HG03354 (cell line): ENCODE results near the gene PWWP2B.
A peak's percentile ranks its signal among the peaks of the same experiment; 100 is the strongest.
"Not testable (repeated sequence)": the region's sequence is repeated elsewhere in the genome, so short reads cannot be mapped to it uniquely, and the experiment has no call there.

Experiments
- ATAC-seq: cut with Tn5 transposase; IDR thresholded peaks from one replicate; pipeline ENCODE4 v1.9.1; 2021; ENCODE audit warnings: mild to moderate bottlenecking; ENCODE audit not compliant: unreplicated experiment, poor library complexity, severe bottlenecking

PWWP2B gene

DNA sequence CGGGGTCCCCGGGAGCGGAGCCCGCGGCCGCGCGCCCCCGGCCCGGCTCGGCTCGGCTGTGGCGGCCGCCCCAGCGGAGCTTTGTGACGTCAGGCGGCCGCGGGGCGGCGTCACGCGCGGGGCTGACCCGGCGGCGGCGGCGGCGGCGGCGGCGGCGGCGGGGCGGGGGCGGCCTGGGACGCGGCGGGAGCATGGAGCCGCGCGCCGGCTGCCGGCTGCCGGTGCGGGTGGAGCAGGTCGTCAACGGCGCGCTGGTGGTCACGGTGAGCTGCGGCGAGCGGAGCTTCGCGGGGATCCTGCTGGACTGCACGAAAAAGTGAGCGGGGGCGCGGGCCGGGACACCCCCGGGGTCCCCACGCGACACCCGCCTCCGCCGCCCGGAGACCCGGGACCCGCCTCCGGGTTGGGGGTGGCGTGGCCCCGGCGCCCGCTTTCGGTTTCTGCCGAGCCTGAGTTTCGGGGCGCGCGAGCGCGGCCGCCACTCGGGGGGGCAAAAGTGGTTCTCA, at the start of gene PWWP2B:
TSS of gene PWWP2B (plus strand) at position 165 of the 506 bp plus-strand sequence. CDS start at position 192, 27 bp downstream.
- peak; percentile 49 for ATAC-seq

DNA sequence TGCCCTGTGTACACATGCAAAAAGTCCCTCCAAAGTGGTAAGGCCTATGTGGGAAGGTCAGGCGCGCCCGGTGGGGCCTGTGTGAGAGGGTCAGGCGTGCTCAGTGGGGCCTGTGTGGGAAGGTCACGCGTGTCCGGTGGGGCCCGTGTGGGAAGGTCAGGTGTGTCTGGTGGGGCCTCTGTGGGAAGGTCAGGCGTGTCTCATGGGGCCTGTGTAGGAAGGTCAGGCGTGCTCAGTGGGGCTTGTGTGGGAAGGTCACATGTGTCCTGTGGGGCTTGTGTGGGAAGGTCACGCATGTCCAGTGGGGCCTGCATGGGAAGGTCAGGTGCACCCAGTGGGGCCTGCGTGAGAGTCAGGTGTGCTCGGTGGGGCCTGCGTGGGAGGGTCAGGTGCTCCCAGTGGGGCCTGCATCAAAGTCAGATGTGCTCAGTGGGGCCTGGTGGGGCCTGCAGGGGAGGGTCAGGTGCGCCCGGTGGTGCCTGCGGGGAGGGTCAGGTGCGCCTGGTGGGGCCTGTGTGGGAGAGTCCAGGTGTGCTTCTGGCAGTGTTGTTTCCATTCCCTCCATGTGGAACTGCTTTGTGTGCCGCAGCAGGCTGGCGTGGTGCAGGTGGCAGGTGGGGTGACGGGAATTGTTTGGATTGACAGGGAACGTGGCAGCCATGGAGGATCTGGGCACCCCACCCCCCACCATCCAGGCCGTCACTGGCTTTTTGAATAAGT, 49.6 kb upstream of the PWWP2B start:
- no peak for ATAC-seq

DNA sequence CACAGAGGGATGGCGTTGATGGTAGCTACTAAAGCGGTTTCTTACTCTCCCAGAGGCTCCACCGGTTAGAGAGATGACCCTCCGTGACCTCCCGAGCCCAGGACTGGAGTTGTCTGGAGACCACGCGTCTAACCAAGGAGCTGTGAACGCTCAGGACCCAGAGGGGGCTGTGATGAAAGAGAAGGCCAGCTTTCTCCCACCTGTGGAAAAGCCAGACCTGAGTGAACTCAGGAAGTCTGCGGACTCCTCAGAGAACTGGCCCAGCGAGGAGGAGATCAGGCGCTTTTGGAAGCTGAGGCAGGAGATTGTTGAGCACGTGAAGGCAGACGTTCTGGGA, 49.1 kb upstream of the PWWP2B start:
- ATAC-seq, result no peak

DNA sequence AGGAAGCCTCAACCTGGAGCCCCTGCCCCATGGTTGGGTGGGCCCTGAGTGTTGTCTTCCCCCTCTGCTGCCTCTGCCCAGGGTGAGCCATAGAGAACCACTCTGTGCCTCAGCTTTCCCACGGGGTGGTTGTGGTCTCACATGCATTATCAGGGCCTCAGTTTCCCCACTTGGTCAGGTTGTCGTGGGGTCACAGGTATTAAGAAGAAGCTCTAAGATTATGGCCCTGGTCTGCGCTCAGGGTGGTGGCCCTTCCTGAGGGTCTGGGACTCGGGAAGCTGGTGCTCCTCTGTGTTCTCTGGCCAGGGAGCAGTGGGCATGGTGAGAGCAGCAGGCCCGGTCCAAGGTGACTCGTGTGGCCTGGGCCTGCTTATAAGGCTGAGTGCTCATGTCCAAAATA, 47.2 kb upstream of the PWWP2B start:
- no peak for ATAC-seq

DNA sequence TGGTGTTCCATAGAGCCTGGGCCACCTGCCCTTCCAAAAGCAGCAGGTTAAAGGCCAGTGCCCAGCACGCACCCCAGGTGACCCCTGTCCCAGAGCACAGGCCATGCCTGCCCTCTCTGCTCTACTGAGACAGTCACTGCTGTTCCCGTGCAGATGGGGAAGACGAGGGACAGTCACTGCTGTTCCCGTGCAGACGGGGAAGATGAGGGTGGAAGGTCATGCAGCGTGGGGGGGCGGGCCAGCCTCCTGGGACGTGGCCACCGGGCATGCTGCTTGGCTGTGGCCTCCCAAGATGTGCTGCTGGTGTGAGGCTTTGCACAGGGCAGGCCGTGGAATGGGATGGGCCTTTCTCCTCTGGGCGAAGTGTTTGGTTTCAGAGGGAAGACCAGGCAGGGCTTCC, 46.6 kb upstream of the PWWP2B start:
- no peak for ATAC-seq

DNA sequence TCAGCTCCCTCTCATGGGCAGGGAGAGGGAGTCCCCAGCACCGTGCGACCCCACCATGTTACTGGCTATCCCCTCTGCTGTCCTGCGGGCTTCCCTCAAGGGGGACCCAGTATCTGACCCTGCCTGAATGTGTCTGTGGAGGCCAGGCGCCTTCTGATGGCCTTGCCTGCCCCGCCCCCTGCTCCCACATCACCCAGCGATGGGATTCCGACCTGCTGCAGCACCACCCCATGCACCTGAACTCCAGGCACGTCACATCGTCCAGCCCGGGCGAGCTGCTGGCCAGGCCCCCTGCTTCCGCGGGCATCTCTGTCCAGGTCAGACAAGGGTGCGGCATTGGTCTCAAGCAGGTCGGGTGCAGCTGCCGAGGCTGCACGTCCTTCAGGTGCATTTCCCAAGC, 46.1 kb upstream of the PWWP2B start:
- ATAC-seq, result no peak

DNA sequence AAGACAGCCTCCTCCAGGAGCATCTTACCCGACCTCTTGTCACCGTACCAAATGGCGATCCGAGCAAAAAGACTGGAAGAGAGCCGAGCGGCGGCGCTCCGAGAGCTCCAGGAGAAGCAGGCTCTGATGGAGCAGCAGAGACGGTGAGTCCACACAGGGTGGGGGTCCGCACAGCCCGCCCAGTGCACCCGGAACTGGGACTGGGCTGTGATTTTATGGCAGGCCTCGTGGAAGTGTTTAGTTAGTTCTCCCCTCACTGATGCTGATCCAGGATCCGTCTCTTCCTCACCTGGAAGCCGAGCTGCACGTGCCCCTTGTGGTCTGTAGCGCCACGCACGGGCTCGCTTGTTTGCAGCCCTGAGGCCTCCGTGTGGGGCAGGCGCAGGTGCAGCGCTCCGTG, 45.4 kb upstream of the PWWP2B start:
- no peak for ATAC-seq

DNA sequence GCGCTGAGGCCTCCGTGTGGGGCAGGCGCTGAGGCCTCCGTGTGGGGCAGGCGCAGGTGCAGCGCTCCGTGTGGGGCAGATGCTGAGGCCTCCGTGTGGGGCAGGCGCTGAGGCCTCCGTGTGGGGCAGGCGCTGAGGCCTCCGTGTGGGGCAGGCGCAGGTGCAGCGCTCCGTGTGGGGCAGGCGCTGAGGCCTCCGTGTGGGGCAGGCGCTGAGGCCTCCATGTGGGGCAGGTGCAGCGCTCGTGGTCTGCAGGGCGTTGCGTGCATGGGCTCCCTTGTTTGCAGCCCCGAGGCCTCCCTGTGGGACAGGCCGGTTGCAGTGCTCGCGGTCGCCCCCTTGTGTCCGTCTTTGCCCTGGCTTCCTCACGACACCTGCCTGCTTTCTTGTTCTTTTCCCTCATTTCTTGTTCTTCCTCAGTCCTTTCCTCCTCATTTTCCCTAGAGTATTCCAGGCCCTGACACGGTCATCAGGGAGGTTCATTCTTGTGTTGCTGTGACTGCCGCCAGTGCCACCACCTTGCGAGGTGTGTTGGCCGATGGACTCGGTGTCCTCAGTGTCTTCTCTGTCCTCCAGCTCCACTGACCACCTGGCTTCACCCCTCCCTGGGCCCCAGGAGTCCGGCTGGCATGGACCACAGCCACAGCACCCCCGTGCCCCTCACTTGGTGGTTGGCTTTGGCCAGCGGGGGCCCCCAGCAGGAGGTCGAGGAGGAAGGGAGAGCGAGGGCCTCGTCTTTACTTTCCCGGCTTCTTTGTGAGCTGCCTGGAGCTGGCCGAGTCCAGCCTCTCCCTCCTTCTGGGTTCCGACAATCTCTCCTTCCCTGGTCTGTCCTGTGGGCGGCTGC, 44.3 kb upstream of the PWWP2B start:
- not testable (repeated sequence) for ATAC-seq

DNA sequence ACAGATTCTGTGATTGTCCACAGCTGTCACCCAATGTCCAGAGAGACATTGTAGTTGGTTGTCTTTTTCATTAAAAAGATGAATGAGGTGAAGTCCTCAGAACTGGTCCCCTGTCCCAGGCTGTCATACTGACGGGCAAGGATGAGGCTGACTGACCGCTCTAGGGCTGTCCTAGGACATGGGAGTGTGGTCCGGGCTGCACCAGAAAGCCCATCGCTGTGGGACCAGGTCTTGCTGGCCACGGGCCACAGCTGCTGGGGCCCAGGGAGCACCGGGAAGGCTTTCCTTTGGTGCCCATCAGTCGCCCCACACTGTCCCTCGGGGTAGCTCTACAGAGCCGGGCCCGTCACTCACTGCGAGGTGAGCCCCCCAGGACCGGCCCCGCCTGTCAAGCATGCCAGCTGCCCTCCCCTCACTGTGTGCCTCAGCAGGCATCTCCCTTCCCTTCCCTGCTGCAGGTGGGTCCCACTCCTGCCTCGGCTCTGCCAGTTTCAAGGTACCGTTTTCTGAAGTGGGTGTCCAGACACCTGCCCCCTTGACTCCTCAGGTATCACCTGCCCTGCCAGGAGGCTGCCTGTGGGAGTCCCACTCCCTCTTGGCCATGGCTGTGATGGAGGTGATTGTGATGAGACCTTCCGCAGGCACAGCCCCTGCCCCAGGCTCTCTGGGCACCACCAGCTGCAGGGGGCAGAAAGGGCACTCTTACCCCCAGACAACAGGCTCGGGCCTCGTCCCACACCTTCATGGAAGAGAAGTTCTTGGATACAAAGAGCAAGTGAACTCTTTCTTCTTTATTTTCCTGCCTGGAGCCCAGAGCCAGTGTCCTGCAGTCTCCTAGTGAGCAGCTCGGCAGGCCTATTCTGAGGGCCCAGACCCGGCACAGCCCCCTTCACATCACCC, 43.3 kb upstream of the PWWP2B start:
- no peak for ATAC-seq

DNA sequence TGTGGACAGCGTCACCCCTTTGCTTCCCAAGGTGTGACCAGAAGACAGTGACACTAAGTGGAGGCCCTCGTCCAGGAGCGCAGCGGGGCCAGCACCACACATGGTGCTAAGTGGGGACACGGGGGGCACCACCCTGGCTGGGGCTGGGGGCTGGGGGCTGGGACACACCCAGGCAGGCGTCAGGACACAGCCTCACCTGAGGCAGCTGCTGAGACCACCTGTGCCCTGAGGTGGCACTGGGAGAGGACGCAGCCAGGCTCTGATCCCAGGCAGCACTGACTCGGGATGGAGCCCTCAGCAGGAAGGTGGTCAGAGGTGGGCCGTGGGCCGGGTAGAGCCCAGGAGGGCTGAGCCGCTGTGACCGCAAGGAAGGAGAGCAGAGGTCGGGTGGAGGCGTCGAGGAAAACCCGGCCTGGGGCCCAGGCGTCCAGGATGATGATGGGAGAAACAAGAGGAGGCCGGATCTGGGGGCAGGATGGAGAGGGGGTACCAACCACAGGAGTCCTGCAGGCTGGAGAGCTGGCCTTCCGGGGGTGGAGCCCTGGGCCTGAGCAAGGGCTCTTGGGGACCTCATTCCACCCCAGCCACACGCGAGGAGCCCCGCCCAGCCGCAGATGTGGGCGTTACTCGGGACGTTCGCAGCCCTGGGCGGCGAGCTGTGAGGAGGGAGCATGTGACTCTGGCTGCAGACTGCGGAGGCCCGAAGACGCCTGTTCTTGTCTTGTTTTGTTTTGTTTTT, 42.5 kb upstream of the PWWP2B start:
- no peak for ATAC-seq

DNA sequence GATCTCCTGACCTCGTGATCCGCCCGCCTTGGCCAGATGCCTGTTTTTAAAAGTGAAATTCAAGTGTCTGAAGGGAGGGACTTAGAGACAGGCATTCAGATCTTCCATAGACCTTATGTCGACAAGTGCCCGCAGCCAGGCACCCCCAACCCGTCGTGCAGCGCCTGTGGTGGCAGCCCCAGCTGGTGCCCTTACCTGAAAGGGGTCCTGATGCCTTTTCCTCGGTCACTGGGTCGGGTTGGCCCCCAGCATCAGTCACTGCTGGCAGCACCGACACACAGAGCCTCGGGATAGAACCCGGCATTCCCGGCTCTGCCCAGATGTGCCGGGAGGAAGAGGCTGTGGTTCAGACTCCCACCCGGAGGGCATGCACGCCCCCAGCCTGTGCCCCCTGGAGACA, 41.7 kb upstream of the PWWP2B start:
- no peak for ATAC-seq

DNA sequence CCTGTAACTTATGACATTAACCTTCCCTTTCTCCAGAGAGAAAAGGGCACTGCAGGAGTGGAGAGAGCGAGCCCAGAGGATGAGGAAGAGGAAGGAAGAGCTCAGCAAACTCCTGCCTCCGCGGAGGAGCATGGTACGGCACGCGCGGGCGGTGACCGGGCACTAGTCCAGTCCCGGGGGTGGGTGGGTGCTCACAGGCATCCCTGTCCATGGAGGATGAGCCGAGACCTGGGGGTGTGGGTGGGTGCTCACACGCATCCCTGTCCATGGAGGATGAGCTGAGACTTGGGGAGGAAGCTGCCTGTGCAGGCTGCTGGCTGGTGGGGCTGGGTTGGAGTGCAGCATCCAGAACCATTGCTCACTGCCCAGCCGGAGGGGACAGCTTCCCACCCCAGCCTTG, 41.2 kb upstream of the PWWP2B start:
- no peak for ATAC-seq

DNA sequence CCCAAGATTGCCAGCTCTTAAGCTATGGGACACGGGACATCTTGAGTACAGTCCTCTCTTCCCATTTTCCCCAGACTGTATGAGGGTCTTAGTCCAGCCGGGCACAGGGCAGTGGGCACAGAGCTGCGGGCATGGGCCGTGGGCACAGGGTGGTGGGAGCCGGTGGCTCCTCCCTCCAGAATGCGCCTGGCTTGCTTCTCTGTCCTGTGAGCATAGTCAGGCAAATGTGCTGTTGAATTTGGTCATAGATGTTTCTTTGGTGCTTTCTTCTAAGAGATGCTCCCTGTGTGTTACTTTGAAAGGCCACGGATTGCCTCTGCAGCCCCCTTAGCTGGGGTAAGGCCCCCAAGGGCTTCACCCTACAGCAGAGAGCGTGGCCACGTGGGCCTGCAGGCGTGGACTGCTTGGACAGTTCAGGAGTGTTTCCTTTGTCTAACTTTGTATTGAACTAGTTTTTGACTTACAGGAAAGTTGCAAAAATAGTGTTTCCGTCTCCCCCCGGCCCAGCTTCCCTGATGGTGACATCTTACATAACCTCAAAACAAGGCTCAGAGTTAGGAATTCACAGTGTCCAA, 40.3 kb upstream of the PWWP2B start:
- no peak for ATAC-seq

DNA sequence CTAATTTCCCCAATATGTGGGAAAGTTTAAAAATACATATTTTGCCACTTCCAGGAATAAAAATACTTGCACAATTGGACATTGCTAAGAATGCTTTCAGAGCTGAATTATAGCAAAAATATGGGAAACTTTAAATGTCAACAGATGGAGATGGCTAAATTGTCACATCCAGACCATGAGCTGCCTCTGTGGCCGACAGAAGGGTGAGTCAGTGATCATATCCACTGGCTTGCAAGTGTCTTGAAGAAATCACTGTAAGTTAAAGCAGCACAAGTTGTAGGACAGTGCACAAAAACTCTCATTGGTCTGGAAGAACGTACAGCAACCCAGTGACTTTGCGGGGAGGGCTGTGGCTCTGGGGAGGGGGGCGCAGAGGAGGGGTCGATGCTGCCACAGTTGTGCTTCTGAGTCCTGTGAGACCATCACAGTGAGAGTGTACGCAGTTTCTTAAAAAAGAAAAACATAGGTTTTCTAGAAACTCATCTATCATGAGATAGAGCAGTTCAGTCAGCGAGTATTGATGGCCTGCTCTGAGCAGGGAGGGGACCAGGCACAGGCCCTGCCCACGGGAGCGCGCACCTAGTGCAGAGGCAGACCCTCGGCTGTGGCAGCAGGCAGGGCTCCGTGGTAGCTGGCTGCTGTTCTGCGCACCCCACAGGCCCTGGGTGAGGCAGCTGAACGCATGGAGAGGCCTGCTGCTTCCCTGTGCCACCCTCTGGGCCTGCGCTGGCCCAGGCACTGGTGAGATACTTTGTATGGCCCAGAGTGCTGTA, 39.5 kb upstream of the PWWP2B start:
- ATAC-seq, result no peak

DNA sequence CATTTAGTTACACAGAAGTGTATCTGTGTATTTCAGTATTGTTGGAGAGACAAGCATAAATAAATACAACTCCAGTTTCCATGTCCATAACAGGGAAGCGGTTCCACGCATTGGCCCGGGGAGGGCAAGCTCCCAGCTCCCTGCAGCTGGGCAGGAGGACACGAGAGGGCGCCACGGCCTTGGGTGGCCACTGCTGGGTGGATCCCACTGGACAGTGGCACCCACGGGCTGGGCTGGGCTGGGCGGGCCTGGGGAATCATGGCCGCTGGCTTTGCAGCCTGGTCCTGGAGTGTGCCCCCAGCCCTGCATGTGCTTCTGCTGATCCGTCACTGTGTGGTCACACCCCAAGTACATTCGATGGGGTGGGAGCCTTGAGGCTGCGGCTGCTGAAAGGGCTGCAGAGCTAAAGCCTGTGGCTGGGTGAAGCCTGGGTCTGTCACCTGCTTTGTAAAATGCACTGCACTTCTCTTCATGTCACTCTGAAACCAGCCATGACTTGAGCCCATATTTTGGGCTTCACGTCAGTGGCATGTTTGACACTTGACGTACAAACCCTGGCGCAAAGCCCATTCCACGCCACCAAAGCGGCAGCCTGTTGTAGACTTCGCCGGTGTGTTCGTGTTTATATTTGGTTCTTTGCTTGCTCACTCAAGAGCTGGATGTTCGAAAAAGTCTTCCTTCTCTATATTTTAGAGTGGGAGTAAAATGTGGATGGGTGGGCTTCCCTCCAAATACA, 37.5 kb upstream of the PWWP2B start:
- ATAC-seq, result no peak

DNA sequence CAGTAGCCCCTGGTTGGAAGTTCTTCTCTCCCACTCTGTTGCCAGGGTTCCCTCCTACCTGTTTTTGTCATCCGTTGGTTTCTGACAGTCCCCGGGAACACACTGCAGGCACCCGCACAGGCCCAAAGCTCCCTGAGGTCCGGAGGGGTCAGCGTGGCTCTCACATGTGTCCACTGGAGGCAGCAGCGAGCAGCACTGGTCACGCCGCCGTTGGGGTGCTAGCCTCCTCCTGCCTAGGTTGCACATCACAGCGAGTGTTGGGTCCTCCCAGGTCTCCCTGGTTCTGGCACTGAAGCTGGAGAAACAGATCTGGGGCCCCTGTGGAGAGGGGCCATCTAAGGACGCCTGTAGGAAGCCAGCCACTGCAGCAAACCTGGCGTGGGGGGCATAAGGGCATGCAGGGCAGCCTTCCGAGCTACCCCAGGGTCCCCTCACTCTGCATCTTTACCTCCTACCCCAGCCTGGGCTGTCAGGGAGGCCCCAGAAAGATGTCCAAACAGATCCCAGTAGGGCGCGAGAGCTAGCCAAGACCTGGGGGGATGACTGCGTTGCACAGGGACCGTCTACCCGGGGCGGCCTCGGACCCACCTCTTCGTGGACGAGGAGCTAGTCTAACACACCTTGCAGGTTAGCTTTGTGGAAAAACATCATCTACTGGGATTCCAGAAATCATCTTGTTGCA, 36.1 kb upstream of the PWWP2B start:
- ATAC-seq, result no peak

DNA sequence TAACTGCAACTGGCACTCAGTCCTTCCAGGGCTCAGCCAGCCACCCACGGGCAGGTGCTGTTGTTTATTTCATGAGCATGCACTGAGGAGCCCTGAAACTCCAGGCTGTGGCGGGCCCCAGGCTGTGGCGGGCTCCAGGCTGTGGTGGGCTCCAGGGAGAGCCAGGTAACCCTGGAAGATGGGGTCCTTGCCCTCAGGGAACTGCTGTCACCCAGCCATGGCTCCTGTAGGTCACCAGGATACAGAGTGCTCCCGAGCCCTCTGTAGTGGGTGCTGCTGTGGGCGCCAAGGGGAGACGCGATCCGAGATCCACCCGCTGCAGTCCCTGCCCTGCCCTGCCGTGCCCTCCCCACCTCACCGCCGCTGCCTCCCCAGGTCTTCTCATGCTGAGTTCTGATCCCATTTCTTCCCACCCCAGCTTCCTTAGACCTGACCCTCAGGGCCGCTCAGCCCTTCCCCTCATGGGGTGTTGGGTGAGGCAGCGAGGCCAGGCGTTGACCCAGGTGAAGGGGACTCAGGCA, 35.4 kb upstream of the PWWP2B start:
- ATAC-seq, result no peak
